GM12892 (cell line): ENCODE results near the gene CHIT1.

Source experiments
- POLR2A ChIP-seq: IDR thresholded peaks from 2 replicates; pipeline ENCODE4 v1.6.1; 2011; ENCODE audit warnings: low read depth, low read length, control low read depth
- POLR2AphosphoS5 ChIP-seq: IDR thresholded peaks from 2 replicates; pipeline ENCODE4 v1.6.1; 2011; ENCODE audit warnings: low read depth, low read length, control low read depth
- TAF1 ChIP-seq: IDR thresholded peaks from 2 replicates; pipeline ENCODE4 v1.6.1; 2011; ENCODE audit warnings: low read depth, mild to moderate bottlenecking, control low read depth, low read length, borderline replicate concordance

GRCh38 chr1:203274603-203275381, 45.3 kb upstream of the CHIT1 start:
- no peak for TF ChIP-seq POLR2A
- no peak for TF ChIP-seq POLR2AphosphoS5
- no peak for TF ChIP-seq TAF1
